H54 (cell line): ENCODE measurements around the gene SCUBE1.

Experiments
- DNase-seq: peaks from one replicate; pipeline ENCODE4 v3.0.0; 2011; ENCODE audit warnings: low spot score, mixed read lengths; ENCODE audit not compliant: insufficient read length
- FAIRE-seq: peaks from 3 replicates; lab custom pipeline; 2011; peaks lifted over from hg19 to GRCh38; lab: Jason Lieb, UNC
- POLR2A ChIP-seq: IDR thresholded peaks from 2 replicates; pipeline ENCODE4 v1.6.1; 2011; ENCODE audit warnings: low read depth, mild to moderate bottlenecking, low read length

The SCUBE1 gene

DNA sequence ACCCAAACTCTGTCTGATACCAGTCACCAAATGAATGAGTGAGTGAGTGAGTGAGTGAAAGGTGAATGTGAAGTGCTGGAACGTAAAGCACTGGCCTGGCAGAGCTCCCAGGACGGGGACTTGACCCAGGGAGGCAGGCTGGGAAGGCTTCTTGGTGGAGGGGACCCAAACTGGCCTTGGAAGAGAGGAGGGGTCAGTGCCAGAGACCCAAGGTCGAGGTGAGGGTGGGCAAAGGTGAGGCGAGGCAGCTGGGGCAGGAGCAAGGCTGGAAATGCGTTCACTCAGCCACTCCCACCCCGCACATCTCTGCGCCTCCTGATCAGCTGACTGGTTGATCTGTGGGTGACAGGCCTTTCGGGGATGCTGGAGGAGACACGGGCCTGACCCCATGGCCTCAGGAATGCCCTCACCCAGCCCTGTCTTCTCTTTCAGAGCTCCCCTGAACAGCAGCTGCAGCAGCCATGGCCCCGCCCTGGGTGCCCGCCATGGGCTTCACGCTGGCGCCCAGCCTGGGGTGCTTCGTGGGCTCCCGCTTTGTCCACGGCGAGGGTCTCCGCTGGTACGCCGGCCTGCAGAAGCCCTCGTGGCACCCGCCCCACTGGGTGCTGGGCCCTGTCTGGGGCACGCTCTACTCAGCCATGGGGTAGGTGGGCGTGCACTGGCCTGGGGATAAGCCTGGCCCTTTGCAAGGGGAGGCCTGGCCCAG, 184.2 kb downstream of the SCUBE1 start:
- DNase-seq (no peak), FAIRE-seq (no peak)
- no peak for TF ChIP-seq POLR2A

- no peak for TF ChIP-seq POLR2A
- DNase-seq (no peak), FAIRE-seq (no peak)
These were observed 185.2 kb downstream of the SCUBE1 start for GRCh38 chr22:43157874-43158546.

DNA sequence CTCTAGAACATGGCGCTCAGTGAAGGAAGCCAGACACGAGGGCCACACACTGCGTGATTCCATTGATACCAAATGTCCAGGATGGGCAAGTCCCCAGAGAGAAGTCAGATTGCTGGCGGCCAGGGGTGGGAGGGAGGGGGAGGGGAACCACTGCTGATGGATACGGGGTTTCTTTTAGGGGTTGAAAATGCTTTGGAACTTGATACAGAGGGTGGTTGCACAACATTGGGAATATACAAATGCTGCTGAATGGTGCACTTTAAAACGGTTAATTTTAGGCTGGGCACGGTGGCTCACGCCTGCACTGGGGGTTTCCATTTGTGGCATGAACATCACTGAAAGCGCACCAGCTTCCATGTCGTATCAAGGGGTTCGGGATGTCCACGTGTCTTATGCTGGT, 186.8 kb downstream of the SCUBE1 start:
- TF ChIP-seq POLR2A = no peak
- FAIRE-seq (no peak), DNase-seq (no peak)

DNA sequence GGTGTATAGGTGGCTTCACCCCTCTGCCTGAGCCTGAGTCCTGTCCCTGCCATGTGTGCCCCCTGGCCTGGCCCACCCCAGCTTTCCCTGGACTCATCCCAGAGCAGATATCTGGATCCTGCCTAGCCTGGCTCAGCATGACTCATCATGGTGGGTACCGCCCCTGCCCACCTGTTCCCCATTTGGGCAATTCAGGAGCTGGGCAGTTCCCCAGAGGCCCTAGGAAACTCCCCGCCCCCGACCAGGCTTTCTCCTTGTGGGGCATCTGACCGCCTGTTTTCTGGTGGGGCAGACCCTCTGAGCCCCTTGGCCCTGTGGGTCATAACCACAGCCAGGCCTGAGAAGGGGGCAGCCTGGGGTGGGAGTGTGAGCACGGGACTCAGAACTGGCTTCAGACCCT, 187.4 kb downstream of the SCUBE1 start:
- FAIRE-seq = no peak
- no peak for DNase-seq
- no peak for TF ChIP-seq POLR2A

- DNase-seq (no peak), FAIRE-seq (no peak)
- no peak for TF ChIP-seq POLR2A
These were observed 188.2 kb downstream of the SCUBE1 start for GRCh38 chr22:43154887-43155536.

- DNase-seq = no peak
- no peak for FAIRE-seq
- TF ChIP-seq POLR2A = no peak
These were observed 189.3 kb downstream of the SCUBE1 start for GRCh38 chr22:43153899-43154298.

- DNase-seq = peak; percentile 65
- FAIRE-seq = no peak
- peak; percentile 40; the same call in 1 of the 2 replicates for TF ChIP-seq POLR2A
These were observed 190.7 kb downstream of the SCUBE1 start for GRCh38 chr22:43152357-43153071.

DNA sequence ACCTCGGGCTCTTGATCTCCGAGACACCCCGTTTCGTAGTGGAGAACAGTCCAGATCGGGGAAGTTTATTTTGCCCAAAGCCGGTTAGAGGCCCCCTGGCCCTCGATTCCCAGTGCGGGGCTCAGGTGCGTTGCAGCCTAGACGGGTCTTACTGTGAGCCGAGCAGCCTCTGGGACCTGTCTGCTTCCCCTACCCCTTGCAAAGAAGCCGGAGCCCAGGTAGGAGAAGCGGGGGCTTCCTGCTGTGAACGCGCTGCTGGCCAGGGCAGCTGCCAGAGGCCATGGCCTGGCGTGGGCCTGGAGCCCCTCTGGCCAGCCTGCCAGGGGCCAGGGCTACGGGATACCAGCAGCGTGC, 191.2 kb downstream of the SCUBE1 start:
- TF ChIP-seq POLR2A = no peak
- FAIRE-seq (no peak), DNase-seq (no peak)

DNA sequence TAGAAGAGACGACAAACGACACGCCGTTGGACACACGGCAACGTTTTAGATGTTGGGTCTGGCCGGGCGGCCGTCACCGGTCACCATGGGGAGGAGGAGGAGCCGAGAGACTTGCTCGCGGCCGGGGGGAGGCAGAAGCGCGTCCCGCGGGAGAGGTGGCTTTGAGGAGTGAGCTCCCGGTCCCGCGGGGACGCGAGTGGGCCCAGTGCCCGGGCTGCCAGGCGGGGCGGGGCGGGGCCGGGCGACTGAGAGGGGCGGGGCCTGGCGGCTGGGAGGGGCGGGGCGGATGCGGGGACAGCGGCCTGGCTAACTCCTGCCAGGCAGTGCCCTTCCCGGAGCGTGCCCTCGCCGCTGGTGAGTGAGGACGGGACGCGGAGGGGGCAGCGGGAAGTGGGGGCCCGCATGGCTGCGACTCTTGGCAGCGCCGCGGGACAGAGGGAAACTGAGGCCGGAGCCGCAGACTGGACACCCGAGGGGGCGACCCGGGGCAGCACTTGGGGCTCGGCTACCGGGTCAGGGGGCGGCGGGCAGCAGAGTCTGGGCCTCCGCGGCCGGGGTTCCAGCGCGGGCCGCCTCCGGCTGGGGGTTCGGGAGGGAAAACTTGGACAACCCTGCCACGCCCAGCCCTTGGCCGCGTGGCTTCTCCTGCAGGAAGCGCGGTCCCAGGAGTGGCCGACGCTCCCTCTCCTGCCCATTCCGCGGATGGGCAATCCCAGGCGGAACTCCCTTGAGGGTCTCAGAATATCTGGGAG, 191.7 kb downstream of the SCUBE1 start, which contains the start of gene TSPO:
TSS of gene TSPO (plus strand) at position 309 of the 752 bp plus-strand sequence. CDS start 7,680 bp downstream, outside the sequence.
- peak; percentile 54 for DNase-seq
- TF ChIP-seq POLR2A = peak; percentile 73

DNA sequence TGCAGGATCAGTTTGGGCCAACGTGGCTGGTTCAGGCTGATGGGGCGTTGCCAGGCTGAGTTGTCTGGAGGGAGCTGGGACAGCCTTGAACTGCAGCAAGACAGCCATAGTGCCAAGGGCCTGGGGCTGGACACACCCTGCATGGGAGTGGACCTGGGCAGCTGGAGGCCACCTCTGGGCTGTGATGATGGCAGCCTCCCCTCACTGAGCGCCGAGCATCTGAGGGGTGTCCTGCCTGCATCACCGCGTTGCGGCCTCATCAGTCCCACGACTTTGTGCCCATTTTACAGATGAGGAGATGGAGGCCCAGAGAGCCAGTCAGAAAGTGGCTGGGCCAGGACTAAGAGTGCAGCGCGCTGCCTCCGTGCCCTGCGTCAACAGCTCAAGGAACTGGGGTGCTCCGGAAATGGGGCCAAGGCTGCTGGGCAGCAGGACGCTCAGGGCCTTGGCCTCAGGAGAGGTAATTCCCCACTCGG, 192.4 kb downstream of the SCUBE1 start:
- no peak for DNase-seq
- TF ChIP-seq POLR2A = no peak
- no peak for FAIRE-seq

More for the DNA sequence above, 191.7 kb downstream of the SCUBE1 start, which contains the start of gene TSPO:
- FAIRE-seq = no peak

GRCh38 chr22:43148581-43148980, 194.6 kb downstream of the SCUBE1 start:
- FAIRE-seq (no peak), DNase-seq (no peak)
- no peak for TF ChIP-seq POLR2A

- no peak for TF ChIP-seq POLR2A
- no peak for DNase-seq
- FAIRE-seq = no peak
These were observed 195.4 kb downstream of the SCUBE1 start for GRCh38 chr22:43147821-43148220.
